MM.1S (cell line): Measurements from ENCODE around the gene SKA1.

Experiments used
- EZH2 ChIP-seq: fragments of 300-600 bp; sonication (generic); optimal IDR thresholded peaks from 2 replicates; pipeline ENCODE3; 2017; ENCODE audit warnings: low read depth, mild to moderate bottlenecking, antibody characterized with exemption, low read length, mixed read lengths
- TF ChIP-seq, protein P1 (sequence below): fragments of 300-600 bp; sonication (generic); IDR thresholded peaks from 2 replicates; pipeline ENCODE4 v1.5.1; 2016; ENCODE audit warnings: antibody characterized with exemption, low read length, mixed read lengths

- TF ChIP-seq, protein P1, sequence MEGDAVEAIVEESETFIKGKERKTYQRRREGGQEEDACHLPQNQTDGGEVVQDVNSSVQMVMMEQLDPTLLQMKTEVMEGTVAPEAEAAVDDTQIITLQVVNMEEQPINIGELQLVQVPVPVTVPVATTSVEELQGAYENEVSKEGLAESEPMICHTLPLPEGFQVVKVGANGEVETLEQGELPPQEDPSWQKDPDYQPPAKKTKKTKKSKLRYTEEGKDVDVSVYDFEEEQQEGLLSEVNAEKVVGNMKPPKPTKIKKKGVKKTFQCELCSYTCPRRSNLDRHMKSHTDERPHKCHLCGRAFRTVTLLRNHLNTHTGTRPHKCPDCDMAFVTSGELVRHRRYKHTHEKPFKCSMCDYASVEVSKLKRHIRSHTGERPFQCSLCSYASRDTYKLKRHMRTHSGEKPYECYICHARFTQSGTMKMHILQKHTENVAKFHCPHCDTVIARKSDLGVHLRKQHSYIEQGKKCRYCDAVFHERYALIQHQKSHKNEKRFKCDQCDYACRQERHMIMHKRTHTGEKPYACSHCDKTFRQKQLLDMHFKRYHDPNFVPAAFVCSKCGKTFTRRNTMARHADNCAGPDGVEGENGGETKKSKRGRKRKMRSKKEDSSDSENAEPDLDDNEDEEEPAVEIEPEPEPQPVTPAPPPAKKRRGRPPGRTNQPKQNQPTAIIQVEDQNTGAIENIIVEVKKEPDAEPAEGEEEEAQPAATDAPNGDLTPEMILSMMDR = no peak
- TF ChIP-seq EZH2 = no peak
Observed at GRCh38 chr18:50397023-50397422, 22.2 kb downstream of the SKA1 start.
